ENCODE measurements around the gene ANTXRL. TPM values are rescaled to one million over a fixed set of nuclear protein-coding genes. Genes with fewer than 3 reads are reported as not detected.
"Not testable (repeated sequence)": the region's sequence is repeated elsewhere in the genome, so short reads cannot be mapped to it uniquely, and the experiment has no call there.

The ANTXRL gene
- total RNA-seq, 1 experiment from 2014 or later = 0.26 TPM

GRCh38 chr10:46379233-46379848, 92.5 kb downstream of the ANTXRL start:
- POLR2A ChIA-PET (ENCODE audit: unreplicated experiment); H2AFZ ChIP-seq; H3K9me3 ChIP-seq (ENCODE audit: insufficient read depth, low read depth); H3K36me3 ChIP-seq (ENCODE audit: low read depth); intact Hi-C loops (cut with micrococcal nuclease; ENCODE audit: unreplicated experiment); DNase-seq; H3K27me3 ChIP-seq (ENCODE audit: insufficient read depth, low read depth); H3K4me1 ChIP-seq (replicated peaks; ENCODE audit: insufficient read depth); H4K20me1 ChIP-seq (ENCODE audit: insufficient read depth); H3K9me2 ChIP-seq (ENCODE audit: insufficient read depth); BruUV-seq (replicated peaks); H3F3A ChIP-seq (ENCODE audit: insufficient read depth, low read depth); H3K4me3 ChIP-seq; H3K4me2 ChIP-seq; H3K79me2 ChIP-seq (ENCODE audit: low read depth); H3K27ac ChIP-seq; CTCF ChIA-PET: not testable (repeated sequence)

Other genes starting within 250 kb of the ANTXRL start
- not detected in 2 replicates for gene MSMB, start 240.7 kb upstream of the ANTXRL start, total RNA-seq (2021)
- 185 and 247 TPM in 2 replicates for gene ANXA8L1, start 88.8 kb downstream of the ANTXRL start, total RNA-seq (2021)
- gene NPY4R, start 179.0 kb downstream of the ANTXRL start, total RNA-seq (2021) = 2.9 and 3.1 TPM in 2 replicates